ENCODE measurements around the gene IGF2BP2. TPM values are rescaled to one million over a fixed set of nuclear protein-coding genes. Genes with fewer than 3 reads are reported as not detected.
"Not testable (repeated sequence)": the region's sequence is repeated elsewhere in the genome, so short reads cannot be mapped to it uniquely, and the experiment has no call there.

IGF2BP2 gene
- polyA plus RNA-seq, 5 donors: 53.3 to 71.1 (median 67.7) TPM

DNA sequence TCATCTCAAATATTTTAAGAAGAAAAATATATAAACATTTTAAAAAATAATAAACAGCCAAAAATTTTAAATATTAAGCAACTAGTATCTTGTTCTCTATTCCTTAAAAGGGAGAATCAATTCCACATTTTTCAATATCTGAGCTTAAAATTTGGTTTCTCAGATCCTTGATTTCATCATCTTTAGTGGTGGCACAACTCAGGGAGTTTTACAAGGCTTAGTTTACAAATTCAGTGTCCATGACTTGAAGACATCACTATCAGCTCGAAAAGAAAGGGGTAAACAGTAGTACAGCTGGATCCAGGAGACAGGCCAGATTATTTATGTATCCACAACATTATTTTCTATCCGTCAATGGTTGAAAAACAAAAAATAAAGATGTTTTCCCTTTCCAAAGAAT lies 11.6 kb downstream of the IGF2BP2 start:
- DNase-seq: no peak

DNA sequence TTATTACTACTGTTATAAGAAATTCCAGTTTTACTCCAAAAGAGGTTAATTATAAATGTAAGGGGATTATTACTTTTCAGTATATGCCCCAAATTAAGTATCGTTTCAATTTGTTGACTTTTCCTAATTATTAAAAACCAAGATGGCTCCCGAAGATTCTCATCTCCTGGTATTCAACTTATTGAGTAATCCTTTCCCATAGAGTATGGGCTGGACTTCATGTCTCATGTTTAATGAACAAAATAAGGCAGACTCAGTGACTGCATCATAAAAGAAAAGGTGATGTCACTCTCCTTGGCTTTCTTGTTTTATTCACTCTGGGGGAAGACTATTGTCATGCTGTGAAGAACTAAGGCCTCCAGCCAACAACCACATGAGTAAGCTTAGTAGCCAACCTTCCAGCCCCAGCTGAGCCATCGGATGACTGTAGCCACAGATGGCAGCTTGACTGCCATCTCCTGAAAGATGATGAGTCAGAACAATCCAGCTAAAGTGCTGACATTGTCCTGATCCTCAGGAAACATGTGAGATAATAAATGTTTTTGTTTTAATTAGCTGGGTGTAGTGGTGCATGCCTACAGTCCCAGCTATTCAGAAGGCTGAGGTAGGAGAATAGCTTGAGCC lies 17.3 kb downstream of the IGF2BP2 start:
- no peak for DNase-seq

DNA sequence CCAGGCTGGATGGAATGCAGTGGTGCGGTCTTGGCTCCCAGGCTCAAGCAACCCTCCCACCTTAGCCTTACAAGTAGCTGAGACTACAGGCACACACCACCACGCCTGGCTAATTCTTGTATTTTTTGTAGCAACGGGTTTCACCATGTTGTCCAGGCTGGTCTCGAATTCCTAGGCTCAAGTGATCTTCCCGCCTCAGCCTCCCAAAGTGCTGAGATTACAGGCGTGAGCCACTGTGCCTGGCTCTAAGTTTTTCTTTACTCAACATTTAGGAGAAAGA lies 26.1 kb downstream of the IGF2BP2 start:
- not testable (repeated sequence) for DNase-seq

DNA sequence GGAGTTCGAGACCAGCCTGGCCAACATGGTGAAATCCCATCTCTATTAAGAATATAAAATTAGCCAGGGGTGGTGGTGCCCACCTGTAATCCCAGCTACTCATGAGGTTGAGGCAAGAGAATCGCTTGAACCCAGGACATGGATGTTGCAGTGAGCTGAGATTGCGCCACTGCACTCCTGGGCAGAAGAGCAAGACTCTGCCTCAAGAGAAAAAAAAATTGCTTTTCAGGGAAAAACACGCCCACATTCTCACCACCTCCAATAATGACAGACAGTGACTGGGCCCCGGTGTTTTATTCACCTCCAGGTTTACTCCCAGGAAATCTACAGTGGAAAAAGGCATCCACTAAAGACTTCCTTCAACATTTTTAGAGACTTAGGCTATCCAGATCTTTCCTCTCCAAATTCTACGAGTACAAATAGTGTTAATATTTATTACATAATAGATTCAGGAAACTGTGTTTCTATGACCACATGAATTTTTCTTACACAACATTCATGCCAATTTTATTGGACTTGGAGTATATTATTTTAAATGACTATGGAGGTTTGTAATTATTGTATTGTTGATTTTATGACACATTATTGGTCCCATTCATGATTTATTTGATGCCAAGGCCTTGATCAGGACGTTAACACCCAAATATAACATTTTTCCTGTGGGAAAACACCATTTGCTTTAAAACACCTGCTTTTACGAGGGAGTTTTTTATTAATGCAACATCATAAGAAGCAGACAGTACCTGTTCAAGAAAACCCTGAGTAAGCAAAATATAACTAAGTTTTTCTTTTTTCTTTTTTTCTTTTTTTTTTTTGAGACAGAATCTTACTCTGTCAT lies 26.6 kb downstream of the IGF2BP2 start:
- no peak for DNase-seq

DNA sequence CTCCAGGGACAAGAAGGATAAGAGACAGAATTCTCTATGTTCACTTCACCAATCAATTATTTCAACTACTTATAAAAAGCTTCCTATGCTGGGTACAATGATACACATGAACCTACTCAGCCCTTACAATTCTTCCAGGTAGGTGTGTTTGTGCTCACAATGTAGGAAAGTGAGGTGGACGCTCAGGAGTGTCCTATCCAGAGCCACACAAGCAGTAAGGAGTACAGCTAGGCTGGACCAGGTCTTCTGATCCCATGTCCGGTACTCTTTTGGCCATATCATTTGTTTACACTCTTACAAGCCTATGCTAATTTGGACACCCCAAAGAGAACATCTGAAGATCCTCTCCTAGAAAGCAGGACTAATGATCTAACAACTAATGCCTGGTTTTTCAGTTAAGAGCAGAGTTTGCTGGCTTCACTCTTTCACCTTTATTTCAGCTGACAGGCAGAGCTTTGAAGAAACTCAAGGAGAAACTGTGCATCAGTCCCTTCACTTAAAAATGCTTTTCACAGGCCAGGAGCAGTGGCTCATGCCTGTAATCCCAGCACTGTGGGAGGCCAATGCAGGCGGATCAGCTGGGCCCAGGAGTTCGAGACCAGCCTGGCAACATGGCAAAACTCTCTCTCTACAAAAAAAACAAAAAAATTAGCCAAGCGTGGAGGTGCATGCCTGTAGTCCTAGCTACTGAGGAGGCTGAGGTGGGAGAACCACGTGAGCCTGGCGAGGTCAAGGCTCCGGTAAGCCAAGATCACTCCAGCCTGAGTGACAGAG lies 27.5 kb downstream of the IGF2BP2 start:
- no peak for DNase-seq

DNA sequence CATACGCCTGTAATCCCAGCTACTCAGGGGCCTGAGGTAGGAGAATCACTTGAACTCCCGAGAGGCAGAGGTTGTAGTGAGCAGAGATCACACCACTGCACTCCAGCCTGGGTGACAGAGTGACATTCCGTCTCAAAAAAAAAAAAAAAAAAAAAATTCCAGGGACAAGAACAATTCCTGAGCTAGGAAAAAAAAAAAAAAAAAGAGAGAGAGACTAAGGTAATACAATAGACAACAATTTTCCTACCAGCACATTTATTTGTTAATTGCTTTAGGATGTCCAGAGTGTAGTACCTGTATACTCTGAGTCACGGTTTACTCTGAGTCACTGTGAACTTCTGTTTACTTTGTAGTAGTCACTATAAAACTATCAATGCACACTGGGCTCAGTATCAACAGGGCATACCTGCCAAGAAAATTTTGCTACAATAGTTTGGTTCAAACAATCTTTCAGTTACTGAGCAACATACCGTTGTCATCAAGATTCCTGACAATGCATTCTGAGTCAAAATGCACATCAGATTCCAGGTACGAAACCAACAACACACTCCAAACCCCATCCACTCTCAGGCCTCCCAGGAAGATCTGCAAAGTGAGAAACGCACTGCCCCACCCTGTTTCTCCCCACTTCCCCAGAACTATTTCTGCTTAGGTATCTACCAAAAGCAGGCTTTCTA lies 28.3 kb downstream of the IGF2BP2 start:
- DNase-seq: no peak

DNA sequence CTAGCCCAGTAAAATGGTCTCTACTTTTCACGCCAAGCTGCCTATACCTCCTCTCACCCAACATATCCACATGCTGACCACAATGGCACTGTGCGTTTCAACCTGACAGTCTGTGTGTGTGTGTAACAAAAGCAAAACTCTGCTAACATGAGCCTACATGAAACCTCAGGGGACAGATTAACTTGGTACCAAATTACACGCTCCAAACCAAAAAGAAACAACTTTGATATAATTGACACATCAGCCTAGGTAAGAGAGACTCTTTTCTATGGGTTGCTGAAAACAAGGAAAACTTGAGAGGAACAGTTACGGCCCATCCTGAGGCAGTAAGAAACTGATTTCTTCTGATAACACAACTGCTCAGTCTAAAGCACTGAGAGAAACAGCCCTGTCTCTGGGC lies 31.5 kb downstream of the IGF2BP2 start:
- no peak for DNase-seq

DNA sequence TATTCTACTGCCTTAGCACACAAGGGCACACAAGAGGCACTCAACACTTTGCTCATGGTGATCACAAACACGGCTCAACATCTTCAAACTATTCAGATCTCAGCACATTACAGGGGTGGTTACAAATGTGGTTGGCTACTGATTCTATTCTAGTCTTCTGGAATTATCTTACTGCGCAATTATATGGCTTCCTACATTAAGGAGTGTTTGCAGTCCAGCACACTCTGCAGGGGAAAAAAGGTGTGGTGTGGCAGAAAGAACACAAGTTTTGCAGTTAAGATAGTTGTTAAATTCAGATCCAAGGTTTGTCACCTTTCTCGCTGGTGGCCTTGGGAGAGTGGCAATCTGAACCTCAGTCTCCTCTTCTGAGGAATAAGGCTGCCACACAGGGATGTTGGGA lies 31.9 kb downstream of the IGF2BP2 start:
- DNase-seq: no peak

DNA sequence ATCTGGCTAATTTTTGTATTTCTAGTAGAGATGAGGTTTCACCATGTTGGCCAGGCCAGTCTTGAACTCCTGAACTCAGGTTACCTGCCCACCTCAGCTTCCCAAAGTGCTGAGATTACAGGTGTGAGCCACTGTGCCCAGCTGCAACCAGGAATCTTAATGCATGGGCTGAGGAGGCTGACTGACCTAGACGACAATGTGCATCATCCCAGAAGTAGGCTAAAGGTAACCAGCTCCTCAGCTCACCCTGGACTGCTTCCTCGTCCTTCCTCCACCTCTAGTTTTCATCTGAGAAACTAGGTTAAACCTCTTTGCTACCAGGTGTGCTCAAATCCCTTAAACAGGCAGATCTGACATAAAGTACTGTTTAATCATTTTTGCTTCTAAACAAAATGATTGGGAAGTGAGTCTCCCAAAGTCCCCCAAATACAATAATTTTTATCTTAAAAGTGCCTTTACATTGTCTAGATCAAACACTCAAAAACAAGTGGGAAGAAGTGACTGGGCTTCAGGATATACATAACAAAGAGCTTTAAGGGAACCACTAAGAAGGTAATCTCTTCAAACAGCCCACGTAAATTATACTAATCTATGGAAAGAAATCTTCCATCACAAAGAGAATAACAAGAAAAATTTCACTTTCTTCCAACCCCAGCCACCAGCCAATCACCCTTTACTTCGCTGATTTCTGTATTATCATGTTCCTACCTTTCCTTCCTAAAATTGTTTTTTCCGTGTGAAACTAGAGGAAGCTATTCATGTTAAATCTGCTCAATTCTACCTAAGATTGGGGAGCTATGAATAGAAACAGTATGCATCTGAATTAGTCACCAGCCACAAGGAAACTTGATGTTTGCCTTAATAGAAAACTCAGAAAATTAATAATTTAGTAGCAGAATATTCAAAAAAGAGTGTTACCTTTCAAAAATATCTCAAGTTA lies 34.7 kb downstream of the IGF2BP2 start:
- no peak for DNase-seq

DNA sequence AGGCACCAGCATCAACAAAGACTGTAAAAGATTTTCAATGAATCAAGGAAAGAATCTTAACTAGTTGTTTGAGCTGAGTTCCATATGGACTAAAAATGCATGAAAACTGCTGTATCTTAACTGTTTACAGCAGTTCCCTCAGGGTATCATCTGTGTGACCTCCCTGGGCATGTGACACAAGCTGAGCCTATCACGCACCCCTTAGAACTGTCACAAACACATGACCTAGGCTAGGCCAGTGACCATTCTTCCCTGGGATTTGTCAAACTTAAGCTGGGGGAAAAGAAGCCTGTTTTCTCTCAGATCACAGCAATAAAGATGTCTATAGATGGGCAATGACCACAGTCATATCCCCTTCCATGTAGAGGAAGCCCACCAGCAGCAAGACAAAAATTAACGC lies 35.7 kb downstream of the IGF2BP2 start:
- no peak for DNase-seq

DNA sequence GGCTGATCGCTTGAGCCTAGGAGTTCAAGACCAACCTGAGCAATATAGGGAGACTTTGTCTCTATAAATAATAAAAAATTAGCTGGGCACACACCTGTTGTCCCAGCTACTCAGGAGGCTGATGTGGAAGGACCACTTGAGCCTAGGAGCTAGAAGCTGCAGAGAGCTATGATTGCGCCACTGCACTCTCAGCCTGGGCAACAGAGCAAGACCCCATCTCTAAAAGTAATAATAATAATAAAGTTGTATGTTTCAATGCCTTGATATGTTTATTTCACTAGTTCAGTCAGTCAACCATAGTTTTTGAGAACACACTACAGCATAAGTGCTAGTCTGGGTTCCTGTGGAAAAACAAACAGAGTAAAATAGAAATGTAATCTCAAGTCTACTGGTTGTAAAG lies 36.5 kb downstream of the IGF2BP2 start:
- DNase-seq: no peak

DNA sequence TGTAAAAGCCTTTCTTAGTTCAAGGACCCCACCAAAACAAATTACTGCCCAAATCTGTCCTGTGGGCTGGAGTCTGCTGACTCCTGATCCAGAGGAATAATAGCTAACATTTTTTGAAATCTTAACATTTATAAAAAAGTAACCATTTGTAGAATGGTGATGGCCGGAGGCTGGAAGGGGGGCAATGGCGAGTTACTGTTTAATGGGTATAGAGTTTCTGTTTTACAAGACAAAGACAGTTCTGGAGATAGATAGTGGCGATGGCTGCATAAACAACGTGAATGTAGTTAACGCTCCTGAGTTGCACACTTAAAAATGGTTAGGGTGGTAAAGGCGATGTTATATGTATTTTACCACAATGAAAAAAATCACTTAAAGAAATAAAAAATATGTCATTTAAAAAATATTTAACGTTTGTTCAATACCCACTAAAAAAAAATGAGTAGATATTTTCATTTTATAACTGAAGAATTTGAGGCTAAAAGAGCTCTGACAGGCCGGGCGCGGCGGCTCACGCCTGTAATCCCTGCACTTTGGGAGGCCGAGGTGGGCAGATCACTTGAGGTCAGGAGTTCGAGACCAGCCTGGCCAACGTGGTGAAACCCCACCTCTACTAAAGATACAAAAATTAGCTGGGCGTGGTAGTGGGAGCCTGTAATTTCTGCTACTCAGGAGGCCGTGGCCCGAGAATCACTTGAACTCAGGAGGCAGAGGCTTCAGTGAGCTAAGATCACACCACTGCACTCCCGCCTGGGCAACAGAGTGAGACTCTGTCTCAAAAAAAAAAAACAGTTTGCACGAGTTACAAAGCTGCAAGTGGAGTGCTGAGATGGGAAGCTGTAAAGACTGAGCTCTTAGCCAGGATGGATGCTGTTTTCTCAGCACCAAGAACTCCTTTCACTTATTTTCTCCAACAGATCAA lies 37.6 kb downstream of the IGF2BP2 start:
- no peak for DNase-seq

DNA sequence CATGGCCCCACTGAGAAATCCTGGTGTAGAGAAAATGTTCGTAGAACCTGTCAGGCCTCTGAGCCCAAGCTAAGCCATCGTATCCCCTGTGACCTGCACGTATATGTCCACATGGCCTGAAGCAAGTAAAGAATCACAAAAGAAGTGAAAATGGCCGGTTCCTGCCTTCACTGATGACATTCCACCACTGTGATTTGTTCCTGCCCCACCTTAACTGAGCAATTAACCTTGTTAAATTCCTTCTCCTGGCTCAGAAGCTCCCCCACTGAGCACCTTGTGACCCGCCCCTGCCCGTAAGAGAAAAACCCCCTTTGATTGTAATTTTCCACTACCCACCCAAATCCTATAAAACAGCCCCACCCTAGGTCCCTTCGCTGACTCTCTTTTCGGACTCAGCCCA lies 38.6 kb downstream of the IGF2BP2 start:
- not testable (repeated sequence) for DNase-seq

DNA sequence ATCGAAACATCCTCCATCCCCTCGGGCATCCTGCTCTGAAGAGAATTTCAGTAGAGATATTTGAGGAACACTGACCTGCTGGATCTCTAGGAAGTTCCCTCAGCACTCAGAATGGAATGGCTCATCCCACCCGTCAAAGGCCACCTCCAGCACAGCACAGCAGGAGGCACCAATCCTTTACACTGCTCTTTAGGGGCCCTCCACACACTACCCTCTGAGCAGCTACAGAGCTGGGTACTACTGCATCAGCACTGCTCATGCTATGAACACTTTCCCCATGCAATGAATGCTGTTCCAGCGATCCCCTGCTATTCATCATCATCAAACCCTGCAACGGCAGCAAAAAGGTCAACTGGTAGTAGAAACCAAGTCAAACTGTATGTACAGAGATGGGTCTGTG lies 40.5 kb downstream of the IGF2BP2 start:
- DNase-seq: no peak

DNA sequence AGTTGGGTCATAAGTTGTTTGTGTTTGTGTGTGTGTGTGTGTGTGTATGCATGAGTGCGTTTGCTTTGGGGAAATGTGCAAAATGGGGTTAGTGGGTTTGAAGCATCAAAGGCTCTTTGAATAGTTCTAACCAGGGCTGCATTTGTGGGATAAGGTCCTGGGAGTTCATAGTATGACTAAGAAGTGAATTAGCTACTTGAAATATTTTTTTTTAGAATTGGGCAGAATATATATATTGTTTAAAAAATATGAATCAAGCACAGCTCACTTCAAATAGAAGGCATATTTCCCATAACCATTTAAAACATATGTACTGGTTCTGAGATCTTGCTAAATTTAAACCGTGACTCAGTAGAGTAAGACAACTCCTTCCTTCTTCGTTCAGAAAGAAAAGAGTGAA lies 43.1 kb downstream of the IGF2BP2 start:
- DNase-seq: no peak

DNA sequence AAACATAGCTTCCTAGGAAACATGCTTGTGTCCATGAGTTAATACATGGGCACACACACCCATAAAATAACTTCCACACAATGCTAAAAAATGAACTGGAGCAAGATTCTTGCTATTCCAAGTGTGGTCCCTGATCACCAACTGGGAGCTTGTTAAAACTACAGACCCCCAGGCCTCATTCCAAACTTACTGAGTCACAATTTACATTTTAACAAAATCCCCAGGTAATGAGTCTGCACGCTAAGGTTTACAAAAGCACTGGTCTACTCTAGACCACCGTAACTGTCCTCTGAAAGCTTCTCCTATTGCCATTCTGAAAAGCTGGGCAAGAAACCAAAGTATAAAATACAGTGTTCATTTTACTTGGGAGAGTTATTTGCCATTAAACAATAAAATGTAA lies 45.4 kb downstream of the IGF2BP2 start:
- no peak for DNase-seq

DNA sequence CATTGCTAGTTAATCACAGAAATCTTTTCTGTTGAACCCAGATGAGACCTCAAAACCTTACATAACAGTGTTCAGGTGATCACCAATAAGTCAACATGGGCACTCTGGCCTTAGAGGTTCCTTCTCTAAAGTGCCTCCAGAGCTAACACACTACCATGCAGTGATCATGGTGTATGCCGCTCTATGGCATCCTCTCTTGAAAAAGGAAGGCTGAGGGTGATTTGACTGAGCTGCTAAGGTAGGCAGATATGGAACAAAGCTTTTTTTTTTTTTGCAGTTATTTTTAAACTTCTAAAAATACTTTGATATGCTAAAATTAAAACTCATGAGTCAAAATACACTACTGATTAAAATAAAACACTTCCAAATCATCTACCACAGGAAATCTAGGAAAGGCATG lies 46.0 kb downstream of the IGF2BP2 start:
- no peak for DNase-seq

DNA sequence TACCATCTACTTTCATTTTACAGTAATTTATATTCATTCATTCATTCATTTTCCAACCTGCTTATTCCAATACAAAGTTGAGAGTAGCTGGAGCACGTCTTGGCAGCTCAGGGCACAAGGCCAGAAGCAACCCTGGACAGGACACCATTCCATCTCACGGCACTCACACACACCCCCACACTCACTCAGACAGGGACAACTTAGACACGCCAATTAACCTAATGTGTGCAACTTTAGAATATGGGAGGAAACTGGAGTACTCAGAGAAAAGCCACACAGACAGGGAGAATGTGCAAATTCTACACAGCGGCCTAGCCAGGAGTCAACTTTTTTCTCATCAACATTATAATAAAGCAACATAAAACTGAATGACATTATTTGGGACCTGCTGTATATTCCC lies 46.7 kb downstream of the IGF2BP2 start:
- DNase-seq: no peak

DNA sequence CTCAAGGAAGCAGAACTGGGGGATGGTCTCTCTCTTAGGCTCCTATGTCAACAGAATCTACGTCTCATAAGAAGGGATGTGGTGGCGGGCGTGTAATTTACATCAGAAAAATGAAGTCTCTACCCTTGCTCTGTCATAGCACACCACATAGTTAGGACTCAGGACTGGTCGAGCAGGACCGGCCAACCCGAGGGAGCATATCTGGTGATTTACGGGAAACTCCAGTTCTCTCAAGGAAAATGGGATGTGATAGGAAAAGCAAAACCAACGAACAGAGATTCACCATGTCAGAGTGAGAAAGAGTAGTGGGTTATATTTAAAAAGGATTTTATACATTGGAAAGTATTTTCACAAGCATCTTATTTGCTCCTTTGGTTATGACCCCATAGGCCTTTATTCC lies 54.7 kb downstream of the IGF2BP2 start:
- DNase-seq: no peak

DNA sequence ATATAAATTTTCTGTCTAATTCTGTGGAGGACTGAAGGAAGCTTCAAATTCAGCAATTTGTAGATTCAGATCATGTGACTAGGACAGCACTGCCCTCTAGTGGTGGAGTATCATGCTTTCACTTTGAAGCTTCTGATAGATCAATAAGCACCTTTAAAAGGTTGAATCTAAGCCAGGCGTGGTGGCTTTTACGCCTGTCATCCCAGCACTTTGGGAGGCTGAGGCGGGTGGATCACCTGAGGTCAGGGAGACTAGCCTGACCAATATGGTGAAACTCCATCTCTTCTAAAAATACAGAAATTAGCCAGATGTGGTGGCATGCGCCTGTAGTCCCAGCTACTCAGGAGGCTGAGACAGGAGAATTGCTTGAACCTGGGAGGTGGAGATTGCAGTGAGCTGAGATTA lies 56.3 kb downstream of the IGF2BP2 start:
- DNase-seq: not testable (repeated sequence)
